Measurements from ENCODE around the gene PSMD14. TPM values are rescaled to one million over a fixed set of nuclear protein-coding genes. Genes with fewer than 3 reads are reported as not detected.
"Not testable (repeated sequence)": the region's sequence is repeated elsewhere in the genome, so short reads cannot be mapped to it uniquely, and the experiment has no call there.

The PSMD14 gene
- polyA plus RNA-seq, 1 donor, result 41.6 TPM

GRCh38 chr2:161335626-161336025 lies 27.4 kb downstream of the PSMD14 start:
- DNase-seq (ENCODE audit: low read depth), result no peak

- DNase-seq (ENCODE audit: low read depth), result no peak
Observed at GRCh38 chr2:161337247-161337646, 29.0 kb downstream of the PSMD14 start.

GRCh38 chr2:161339532-161339931 lies 31.3 kb downstream of the PSMD14 start:
- not testable (repeated sequence) for DNase-seq (ENCODE audit: low read depth)

- DNase-seq (ENCODE audit: low read depth), result not testable (repeated sequence)
Observed at GRCh38 chr2:161340930-161341413, 32.7 kb downstream of the PSMD14 start.

GRCh38 chr2:161343235-161343634 lies 35.0 kb downstream of the PSMD14 start:
- DNase-seq (ENCODE audit: low read depth), result no peak

GRCh38 chr2:161344692-161345091 lies 36.5 kb downstream of the PSMD14 start:
- DNase-seq (ENCODE audit: low read depth), result no peak

- DNase-seq (ENCODE audit: low read depth), result no peak
Observed at GRCh38 chr2:161351678-161352077, 43.5 kb downstream of the PSMD14 start.

- DNase-seq (ENCODE audit: low read depth), result no peak
Observed at GRCh38 chr2:161352719-161353118, 44.5 kb downstream of the PSMD14 start.

- no peak for DNase-seq (ENCODE audit: low read depth)
Observed at GRCh38 chr2:161353543-161353942, 45.3 kb downstream of the PSMD14 start.

GRCh38 chr2:161354106-161354505 lies 45.9 kb downstream of the PSMD14 start:
- no peak for DNase-seq (ENCODE audit: low read depth)

GRCh38 chr2:161355106-161355505 lies 46.9 kb downstream of the PSMD14 start:
- DNase-seq (ENCODE audit: low read depth), result no peak

- no peak for DNase-seq (ENCODE audit: low read depth)
Observed at GRCh38 chr2:161355983-161356382, 47.8 kb downstream of the PSMD14 start.

- DNase-seq (ENCODE audit: low read depth), result no peak
Observed at GRCh38 chr2:161357097-161357496, 48.9 kb downstream of the PSMD14 start.

GRCh38 chr2:161358838-161359237 lies 50.6 kb downstream of the PSMD14 start:
- no peak for DNase-seq (ENCODE audit: low read depth)

GRCh38 chr2:161360095-161360654 lies 52.0 kb downstream of the PSMD14 start:
- DNase-seq (ENCODE audit: low read depth), result not testable (repeated sequence)

- no peak for DNase-seq (ENCODE audit: low read depth)
Observed at GRCh38 chr2:161362568-161363166, 54.4 kb downstream of the PSMD14 start.

GRCh38 chr2:161367675-161368074 lies 59.5 kb downstream of the PSMD14 start:
- DNase-seq (ENCODE audit: low read depth), result no peak

- no peak for DNase-seq (ENCODE audit: low read depth)
Observed at GRCh38 chr2:161369311-161369710, 61.1 kb downstream of the PSMD14 start.

GRCh38 chr2:161370981-161371380 lies 62.8 kb downstream of the PSMD14 start:
- no peak for DNase-seq (ENCODE audit: low read depth)

GRCh38 chr2:161371869-161372268 lies 63.6 kb downstream of the PSMD14 start:
- no peak for DNase-seq (ENCODE audit: low read depth)

GRCh38 chr2:161373942-161374341 lies 65.7 kb downstream of the PSMD14 start:
- no peak for DNase-seq (ENCODE audit: low read depth)

- DNase-seq (ENCODE audit: low read depth), result no peak
Observed at GRCh38 chr2:161374446-161374845, 66.2 kb downstream of the PSMD14 start.

- no peak for DNase-seq (ENCODE audit: low read depth)
Observed at GRCh38 chr2:161379740-161380139, 71.5 kb downstream of the PSMD14 start.

- DNase-seq (ENCODE audit: low read depth), result peak; percentile 17
Observed at GRCh38 chr2:161381546-161381945, 73.3 kb downstream of the PSMD14 start.
